ENCODE results near the gene SCAANT1.

Gene SCAANT1

GRCh38 chr3:63955830-63956545 lies 43.8 kb upstream of the SCAANT1 start:
- peaks cover 6 to 36% of the 10 kb centered on the region in 2 experiments for H3K36me3 ChIP-seq (ENCODE audit: control insufficient read depth in 1 of 2, insufficient read depth in 2 of 2, low read depth in 1 of 2, low read length in 2 of 2)
- H3K9me3 ChIP-seq (ENCODE audit: control insufficient read depth, low read length): no peaks in the 10 kb centered on the region
- no peak overlapping the region for H3K18ac ChIP-seq (ENCODE audit: low read depth in 1 of 2, low read length in 2 of 2)
- peak overlapping the region; percentile 82 for H3K27ac ChIP-seq (ENCODE audit: low read length, poor library complexity, severe bottlenecking)
- no peaks in the 10 kb centered on the region for H3K27me3 ChIP-seq (ENCODE audit: control insufficient read depth in 1 of 2, insufficient read depth in 1 of 2, low read length in 2 of 2)
- DNase-seq: no peak
- peaks cover 18% of the 10 kb centered on the region for H3K79me1 ChIP-seq (replicated peaks; ENCODE audit: low read length, poor library complexity, severe bottlenecking)
- H3K9ac ChIP-seq (ENCODE audit: low read length): no peak overlapping the region
- H3K4me1 ChIP-seq (ENCODE audit: control insufficient read depth, insufficient read depth, low read depth, low read length): peaks cover 13% of the 10 kb centered on the region
- H2AK5ac ChIP-seq (ENCODE audit: low read length, severe bottlenecking): peak overlapping the region; percentile 9
- no peak overlapping the region for H3K4ac ChIP-seq (ENCODE audit: low read depth in 1 of 2, low read length in 2 of 2)
- H3K4me2 ChIP-seq (ENCODE audit: low read length, poor library complexity, severe bottlenecking): peak overlapping the region; percentile 48
- H2BK120ac ChIP-seq (ENCODE audit: low read depth, low read length): no peak overlapping the region
- no peak overlapping the region for H4K91ac ChIP-seq (ENCODE audit: low read length)
- 96% methylated on average over 9 of the region's 13 CpGs for WGBS
- no peak overlapping the region for H3K23ac ChIP-seq (ENCODE audit: low read length in 2 of 2)
- H3K4me3 ChIP-seq (ENCODE audit: insufficient read depth in 1 of 2, low read depth in 1 of 2, low read length in 2 of 2): no peak overlapping the region
- no peak overlapping the region for H2BK5ac ChIP-seq (ENCODE audit: low read depth, low read length, poor library complexity, severe bottlenecking)
- H4K8ac ChIP-seq (ENCODE audit: low read length): no peak overlapping the region
- no peak overlapping the region for H2BK15ac ChIP-seq (ENCODE audit: low read depth, poor library complexity, severe bottlenecking)
- H2BK12ac ChIP-seq (ENCODE audit: low read length in 2 of 2): no peak overlapping the region
- H3K14ac ChIP-seq (ENCODE audit: low read length in 2 of 2): no peak overlapping the region
- no peak overlapping the region for H2AFZ ChIP-seq (ENCODE audit: low read depth, low read length)

GRCh38 chr3:63955036-63955650 lies 43.0 kb upstream of the SCAANT1 start:
- peak overlapping the region; percentile 3 for H2AK5ac ChIP-seq (ENCODE audit: low read length, severe bottlenecking)

GRCh38 chr3:63954182-63954581 lies 42.0 kb upstream of the SCAANT1 start:
- no peak for DNase-seq
- Histone ChIP-seq H3K36me3 (ENCODE audit: control insufficient read depth in 1 of 2, insufficient read depth in 2 of 2, low read depth in 1 of 2, low read length in 2 of 2) (peaks cover 6 to 40% of the 10 kb centered on the region in 2 experiments), H3K9me3 (ENCODE audit: control insufficient read depth, low read length) (no peaks in the 10 kb centered on the region), H2BK12ac (ENCODE audit: low read length in 2 of 2) (no peak overlapping the region), H4K91ac (ENCODE audit: low read length) (no peak overlapping the region), H3K27ac (ENCODE audit: low read length, poor library complexity, severe bottlenecking) (no peak overlapping the region), H2BK15ac (ENCODE audit: low read depth, poor library complexity, severe bottlenecking) (no peak overlapping the region), H3K4me2 (ENCODE audit: low read length, poor library complexity, severe bottlenecking) (no peak overlapping the region), H3K4me1 (ENCODE audit: control insufficient read depth, insufficient read depth, low read depth, low read length) (peaks cover 9% of the 10 kb centered on the region), H3K4ac (ENCODE audit: low read depth in 1 of 2, low read length in 2 of 2) (no peak overlapping the region), H2BK5ac (ENCODE audit: low read depth, low read length, poor library complexity, severe bottlenecking) (no peak overlapping the region), H3K9ac (ENCODE audit: low read length) (no peak overlapping the region), H3K14ac (ENCODE audit: low read length in 2 of 2) (no peak overlapping the region), H2AFZ (ENCODE audit: low read depth, low read length) (no peak overlapping the region), H2AK5ac (ENCODE audit: low read length, severe bottlenecking) (no peak overlapping the region), H3K23ac (ENCODE audit: low read length in 2 of 2) (no peak overlapping the region), H3K4me3 (ENCODE audit: insufficient read depth in 1 of 2, low read depth in 1 of 2, low read length in 2 of 2) (no peak overlapping the region), H3K18ac (ENCODE audit: low read depth in 1 of 2, low read length in 2 of 2) (no peak overlapping the region), H3K79me1 (replicated peaks; ENCODE audit: low read length, poor library complexity, severe bottlenecking) (peaks cover 19% of the 10 kb centered on the region), H3K27me3 (ENCODE audit: control insufficient read depth in 1 of 2, insufficient read depth in 1 of 2, low read length in 2 of 2) (no peaks in the 10 kb centered on the region), H4K8ac (ENCODE audit: low read length) (no peak overlapping the region), H2BK120ac (ENCODE audit: low read depth, low read length) (no peak overlapping the region)
- WGBS: 76% methylated on average over 5 of the region's 5 CpGs

More at GRCh38 chr3:63955036-63955650, 43.0 kb upstream of the SCAANT1 start:
- peaks cover 11% of the 10 kb centered on the region for H3K4me1 ChIP-seq (ENCODE audit: control insufficient read depth, insufficient read depth, low read depth, low read length)
- no peak overlapping the region for H2BK12ac ChIP-seq (ENCODE audit: low read length in 2 of 2)
- WGBS: 83% methylated on average over 2 of the region's 3 CpGs
- H3K23ac ChIP-seq (ENCODE audit: low read length in 2 of 2): no peak overlapping the region
- H3K4me3 ChIP-seq (ENCODE audit: insufficient read depth in 1 of 2, low read depth in 1 of 2, low read length in 2 of 2): no peak overlapping the region
- no peak overlapping the region for H3K9ac ChIP-seq (ENCODE audit: low read length)
- no peak overlapping the region for H2BK15ac ChIP-seq (ENCODE audit: low read depth, poor library complexity, severe bottlenecking)
- no peak overlapping the region for H4K8ac ChIP-seq (ENCODE audit: low read length)
- H3K4me2 ChIP-seq (ENCODE audit: low read length, poor library complexity, severe bottlenecking): no peak overlapping the region
- H3K18ac ChIP-seq (ENCODE audit: low read depth in 1 of 2, low read length in 2 of 2): no peak overlapping the region
- peaks cover 18% of the 10 kb centered on the region for H3K79me1 ChIP-seq (replicated peaks; ENCODE audit: low read length, poor library complexity, severe bottlenecking)
- H3K4ac ChIP-seq (ENCODE audit: low read depth in 1 of 2, low read length in 2 of 2): no peak overlapping the region
- no peak overlapping the region for H2BK5ac ChIP-seq (ENCODE audit: low read depth, low read length, poor library complexity, severe bottlenecking)
- H3K27ac ChIP-seq (ENCODE audit: low read length, poor library complexity, severe bottlenecking): peak overlapping the region; percentile 82
- no peak overlapping the region for H4K91ac ChIP-seq (ENCODE audit: low read length)
- DNase-seq: no peak
- peaks cover 6 to 40% of the 10 kb centered on the region in 2 experiments for H3K36me3 ChIP-seq (ENCODE audit: control insufficient read depth in 1 of 2, insufficient read depth in 2 of 2, low read depth in 1 of 2, low read length in 2 of 2)
- no peaks in the 10 kb centered on the region for H3K27me3 ChIP-seq (ENCODE audit: control insufficient read depth in 1 of 2, insufficient read depth in 1 of 2, low read length in 2 of 2)
- H3K14ac ChIP-seq (ENCODE audit: low read length in 2 of 2): no peak overlapping the region
- no peaks in the 10 kb centered on the region for H3K9me3 ChIP-seq (ENCODE audit: control insufficient read depth, low read length)
- H2BK120ac ChIP-seq (ENCODE audit: low read depth, low read length): no peak overlapping the region
- H2AFZ ChIP-seq (ENCODE audit: low read depth, low read length): no peak overlapping the region

- no peak for DNase-seq
- H4K91ac ChIP-seq (ENCODE audit: low read length): no peak overlapping the region
- H3K27ac ChIP-seq (ENCODE audit: low read length, poor library complexity, severe bottlenecking): no peak overlapping the region
- no peak overlapping the region for H3K14ac ChIP-seq (ENCODE audit: low read length in 2 of 2)
- peak overlapping the region; percentile 40 for H3K9ac ChIP-seq (ENCODE audit: low read length)
- H3K4me3 ChIP-seq (ENCODE audit: insufficient read depth in 1 of 2, low read depth in 1 of 2, low read length in 2 of 2): no peak overlapping the region
- peaks cover 26% of the 10 kb centered on the region for H3K79me1 ChIP-seq (replicated peaks; ENCODE audit: low read length, poor library complexity, severe bottlenecking)
- H2BK5ac ChIP-seq (ENCODE audit: low read depth, low read length, poor library complexity, severe bottlenecking): no peak overlapping the region
- H3K4ac ChIP-seq (ENCODE audit: low read depth in 1 of 2, low read length in 2 of 2): no peak overlapping the region
- H2BK15ac ChIP-seq (ENCODE audit: low read depth, poor library complexity, severe bottlenecking): no peak overlapping the region
- WGBS: 73% methylated on average over 2 of the region's 2 CpGs
- no peak overlapping the region for H2BK120ac ChIP-seq (ENCODE audit: low read depth, low read length)
- H2AFZ ChIP-seq (ENCODE audit: low read depth, low read length): no peak overlapping the region
- H2AK5ac ChIP-seq (ENCODE audit: low read length, severe bottlenecking): no peak overlapping the region
- H4K8ac ChIP-seq (ENCODE audit: low read length): no peak overlapping the region
- no peak overlapping the region for H3K4me2 ChIP-seq (ENCODE audit: low read length, poor library complexity, severe bottlenecking)
- no peaks in the 10 kb centered on the region for H3K9me3 ChIP-seq (ENCODE audit: control insufficient read depth, low read length)
- peaks cover 11% of the 10 kb centered on the region for H3K4me1 ChIP-seq (ENCODE audit: control insufficient read depth, insufficient read depth, low read depth, low read length)
- H3K27me3 ChIP-seq (ENCODE audit: control insufficient read depth in 1 of 2, insufficient read depth in 1 of 2, low read length in 2 of 2): no peaks in the 10 kb centered on the region
- no peak overlapping the region for H3K18ac ChIP-seq (ENCODE audit: low read depth in 1 of 2, low read length in 2 of 2)
- no peak overlapping the region for H2BK12ac ChIP-seq (ENCODE audit: low read length in 2 of 2)
- H3K36me3 ChIP-seq (ENCODE audit: control insufficient read depth in 1 of 2, insufficient read depth in 2 of 2, low read depth in 1 of 2, low read length in 2 of 2): peaks cover 6 to 40% of the 10 kb centered on the region in 2 experiments
- no peak overlapping the region for H3K23ac ChIP-seq (ENCODE audit: low read length in 2 of 2)
These were observed 40.0 kb upstream of the SCAANT1 start for GRCh38 chr3:63952248-63952594.

All from mesenchymal stem cell (in vitro differentiated cells and primary cell).